ENCODE measurements around the gene NKPD1.

The NKPD1 gene

DNA sequence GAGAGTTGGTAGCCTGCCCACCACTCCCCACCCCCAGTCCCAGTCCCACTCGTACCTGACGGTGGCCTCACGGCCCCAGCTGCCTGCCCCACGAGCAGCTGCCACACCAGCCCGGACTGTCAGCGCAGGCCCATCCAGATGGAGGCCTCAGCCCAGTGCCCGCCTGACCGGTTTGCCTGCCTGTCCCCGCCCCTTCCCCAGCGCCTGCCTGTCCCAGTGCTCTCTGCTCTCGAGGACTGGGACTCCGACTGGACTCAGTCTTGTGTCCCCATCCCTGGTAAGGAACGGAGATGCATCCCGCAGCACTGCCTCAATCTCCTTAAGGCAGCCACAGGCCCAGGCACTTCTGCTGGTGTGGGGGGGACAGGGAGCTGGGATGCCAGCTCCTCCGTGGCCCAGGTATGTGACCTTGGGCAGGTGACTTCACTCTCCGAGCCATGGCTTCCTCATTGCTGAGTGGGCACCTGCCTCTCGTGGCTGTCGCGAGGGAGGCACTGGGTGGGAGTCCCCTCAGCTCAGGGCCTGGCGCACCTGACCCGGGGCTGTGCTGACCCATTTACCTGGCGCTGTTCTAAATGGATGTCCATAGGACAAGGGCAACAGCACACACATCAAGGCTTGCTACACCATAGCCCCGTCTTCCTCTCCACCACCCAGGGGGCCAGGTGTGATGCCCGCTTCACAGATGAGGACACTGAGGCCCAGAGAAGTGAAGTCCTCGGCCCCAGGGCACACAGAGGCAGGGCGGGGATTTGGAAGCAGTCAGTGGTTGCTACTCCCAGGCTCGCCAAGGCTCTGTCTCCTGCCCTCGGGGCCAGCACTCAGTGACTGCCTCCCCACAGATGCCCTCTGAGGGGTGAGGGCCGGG is at the start of gene NKPD1:
NKPD1 (minus strand) TSS at position 113 of the 868 bp plus-strand sequence. CDS start 832 bp downstream, outside the sequence.
- no peak for DNase-seq

DNA sequence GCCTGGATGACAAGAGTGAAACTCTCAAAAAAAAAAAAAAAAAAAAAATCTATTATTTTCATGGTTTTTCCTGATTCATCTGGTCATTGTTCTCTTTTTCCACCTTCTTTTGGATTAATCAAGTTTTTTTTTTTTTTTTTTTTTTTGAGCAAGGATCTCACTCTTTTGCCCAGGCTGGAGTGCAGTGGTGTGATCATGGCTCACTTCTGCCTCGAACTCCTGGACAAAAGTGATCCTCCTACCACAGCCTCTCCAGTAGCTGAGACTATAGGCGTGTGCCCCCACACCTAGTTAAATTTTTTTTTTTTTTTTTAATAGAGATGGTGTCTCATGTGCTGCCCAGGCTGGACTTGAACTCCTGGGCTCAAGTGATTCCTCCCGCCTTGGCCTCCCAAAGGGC is 45.5 kb upstream of the NKPD1 start:
- DNase-seq, result no peak

DNA sequence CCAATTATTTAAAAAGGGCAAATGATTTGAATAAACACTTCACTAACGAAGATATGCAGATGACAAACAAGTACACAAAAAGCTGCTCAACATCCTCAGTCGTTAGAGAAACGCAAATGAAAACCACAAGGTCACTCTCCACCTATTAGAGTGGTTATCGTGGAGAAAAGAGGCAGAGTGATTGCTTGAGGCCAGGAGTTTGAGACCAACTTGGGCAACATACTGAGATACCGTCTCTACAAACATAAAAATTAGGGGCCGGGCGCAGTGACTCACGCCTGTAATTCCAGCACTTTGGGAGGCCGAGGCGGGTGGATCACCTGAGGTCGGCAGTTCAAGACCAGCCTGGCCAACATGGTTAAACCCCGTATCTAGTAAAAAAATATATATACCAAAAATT is 45.0 kb upstream of the NKPD1 start:
- DNase-seq, result no peak

DNA sequence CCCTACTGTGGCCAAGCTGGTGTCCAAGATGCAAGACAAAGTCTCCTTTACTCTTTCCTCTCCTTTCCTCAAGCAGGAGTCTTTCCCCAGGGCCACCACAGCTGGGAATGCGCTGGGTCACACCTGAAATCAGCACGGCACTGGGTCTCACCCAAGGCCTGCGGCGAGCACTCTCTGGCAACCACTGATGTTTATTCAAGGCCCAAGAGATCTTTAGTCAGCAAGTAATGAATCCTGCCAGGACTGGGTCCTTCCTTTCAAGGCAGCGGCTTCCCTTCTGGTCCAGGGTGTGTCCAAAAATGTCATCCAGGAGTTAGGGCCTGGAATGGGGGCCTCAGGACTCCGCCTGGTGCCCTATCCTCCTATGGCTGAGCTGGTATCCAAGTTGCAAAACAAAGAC is 41.9 kb upstream of the NKPD1 start:
- DNase-seq, result no peak

- no peak for DNase-seq
Observed at GRCh38 chr19:45200568-45200967, 39.8 kb upstream of the NKPD1 start.

DNA sequence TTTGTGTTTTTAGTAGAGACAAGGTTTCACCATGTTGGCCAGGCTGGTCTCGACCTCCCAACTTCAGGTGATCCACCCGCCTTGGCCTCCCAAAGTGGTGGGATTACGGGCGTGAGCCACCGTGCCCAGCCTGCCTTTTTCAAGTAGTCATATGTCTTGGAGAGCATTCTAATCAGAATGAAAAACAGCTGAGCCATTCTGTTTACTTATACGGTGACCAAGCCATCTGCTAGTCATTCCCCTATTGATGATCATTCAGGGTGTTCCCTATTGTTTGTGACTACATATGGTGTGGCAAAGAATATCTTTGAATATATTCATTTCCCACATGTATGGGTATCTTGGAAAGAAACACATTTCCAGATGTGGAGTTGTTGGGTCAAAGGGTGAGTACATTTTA is 35.0 kb upstream of the NKPD1 start:
- no peak for DNase-seq

GRCh38 chr19:45191375-45191774 is 30.6 kb upstream of the NKPD1 start:
- no peak for DNase-seq

GRCh38 chr19:45189971-45190370 is 29.2 kb upstream of the NKPD1 start:
- DNase-seq, result no peak

DNA sequence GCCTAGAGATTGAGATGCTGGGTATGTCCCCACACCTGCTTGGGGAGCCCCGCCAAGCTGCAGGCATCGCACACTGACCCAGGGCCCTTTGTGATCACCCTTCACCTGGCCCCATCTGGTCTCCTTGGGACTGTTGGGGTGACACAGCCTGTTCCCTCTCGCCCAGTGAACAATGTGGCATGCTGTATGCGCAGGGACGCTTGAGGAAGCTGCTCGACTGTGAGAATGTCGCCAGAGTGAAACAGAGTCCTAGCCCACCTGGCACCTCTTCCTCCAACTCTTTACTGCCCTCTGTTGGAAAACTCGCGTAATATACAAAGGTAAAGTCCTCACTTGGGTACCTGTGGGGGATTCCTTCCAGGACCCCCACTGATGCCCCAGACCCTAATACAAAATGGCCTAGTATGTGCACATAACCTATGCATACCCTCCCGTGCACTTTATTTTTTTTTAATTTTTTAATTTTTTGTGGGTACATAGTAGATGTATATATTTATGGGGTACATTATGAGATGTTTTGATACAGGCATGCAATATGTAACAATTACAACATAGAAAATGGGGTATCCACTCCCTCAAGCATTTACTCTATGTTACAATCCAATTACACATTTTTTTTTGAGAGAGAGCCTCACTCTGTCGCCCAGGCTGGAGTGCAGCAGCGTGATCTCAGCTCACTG is 26.8 kb upstream of the NKPD1 start:
- DNase-seq, result peak; percentile 53

- no peak for DNase-seq
Observed at GRCh38 chr19:45186509-45187334, 25.9 kb upstream of the NKPD1 start.

DNA sequence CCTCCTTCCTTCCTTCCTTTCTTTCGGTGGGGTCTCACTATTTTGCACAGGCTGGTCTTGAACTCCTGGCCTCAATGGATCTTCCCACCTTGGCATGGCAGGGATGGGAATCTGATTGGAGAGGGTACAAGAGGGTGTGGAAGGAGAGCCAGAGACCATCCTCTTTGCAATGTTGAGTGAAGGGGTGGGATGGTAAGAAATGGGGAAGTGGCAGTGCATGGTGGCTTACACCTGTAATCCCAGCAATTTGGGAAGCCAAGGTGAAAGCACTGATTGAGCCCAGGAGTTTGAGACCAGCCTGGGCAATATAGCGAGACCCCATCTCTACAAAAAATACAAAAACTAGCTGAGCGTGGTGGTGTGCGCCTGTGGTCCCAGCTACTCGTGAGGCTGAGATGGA is 23.3 kb upstream of the NKPD1 start:
- no peak for DNase-seq

DNA sequence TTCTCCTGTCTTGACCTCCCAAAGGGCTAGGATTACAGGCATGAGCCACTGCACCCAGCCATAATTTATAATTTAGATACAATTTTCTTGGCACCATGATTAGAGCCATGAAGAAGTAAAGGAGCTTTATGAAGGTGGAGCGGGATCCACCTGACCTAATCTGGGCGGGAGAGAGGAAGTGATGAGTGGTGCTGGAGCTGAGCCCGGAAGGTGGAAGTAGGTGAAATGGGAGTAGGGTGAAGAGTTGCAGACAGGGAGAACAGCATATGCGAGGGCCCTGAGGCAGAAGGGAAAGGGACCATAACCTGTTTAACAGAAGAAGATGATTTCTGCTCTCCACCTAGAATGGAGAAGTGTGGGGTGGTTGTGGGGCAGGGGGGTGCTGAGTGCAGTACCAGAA is 22.0 kb upstream of the NKPD1 start:
- DNase-seq, result no peak

DNA sequence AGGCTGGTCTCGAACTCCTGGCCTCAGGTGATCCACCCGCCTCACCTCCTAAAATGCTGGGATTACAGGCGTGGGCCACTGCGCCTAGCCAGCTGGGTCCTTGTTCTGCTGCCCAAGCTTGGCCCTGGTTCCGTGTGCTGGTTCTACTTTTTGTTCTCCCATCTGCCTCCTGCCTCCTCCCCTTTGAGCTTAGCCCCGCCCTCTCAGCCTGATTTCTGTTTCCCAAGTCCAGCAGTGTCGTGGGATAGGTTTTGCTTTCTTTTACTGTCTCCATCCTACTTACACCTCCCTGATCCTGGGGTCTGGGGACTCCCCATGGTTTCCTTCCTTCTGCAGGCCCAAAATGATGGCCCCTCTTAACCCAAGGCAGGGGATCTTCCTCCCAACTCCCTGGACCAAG is 20.2 kb upstream of the NKPD1 start:
- no peak for DNase-seq

GRCh38 chr19:45179892-45180370 is 19.1 kb upstream of the NKPD1 start:
- DNase-seq, result no peak

DNA sequence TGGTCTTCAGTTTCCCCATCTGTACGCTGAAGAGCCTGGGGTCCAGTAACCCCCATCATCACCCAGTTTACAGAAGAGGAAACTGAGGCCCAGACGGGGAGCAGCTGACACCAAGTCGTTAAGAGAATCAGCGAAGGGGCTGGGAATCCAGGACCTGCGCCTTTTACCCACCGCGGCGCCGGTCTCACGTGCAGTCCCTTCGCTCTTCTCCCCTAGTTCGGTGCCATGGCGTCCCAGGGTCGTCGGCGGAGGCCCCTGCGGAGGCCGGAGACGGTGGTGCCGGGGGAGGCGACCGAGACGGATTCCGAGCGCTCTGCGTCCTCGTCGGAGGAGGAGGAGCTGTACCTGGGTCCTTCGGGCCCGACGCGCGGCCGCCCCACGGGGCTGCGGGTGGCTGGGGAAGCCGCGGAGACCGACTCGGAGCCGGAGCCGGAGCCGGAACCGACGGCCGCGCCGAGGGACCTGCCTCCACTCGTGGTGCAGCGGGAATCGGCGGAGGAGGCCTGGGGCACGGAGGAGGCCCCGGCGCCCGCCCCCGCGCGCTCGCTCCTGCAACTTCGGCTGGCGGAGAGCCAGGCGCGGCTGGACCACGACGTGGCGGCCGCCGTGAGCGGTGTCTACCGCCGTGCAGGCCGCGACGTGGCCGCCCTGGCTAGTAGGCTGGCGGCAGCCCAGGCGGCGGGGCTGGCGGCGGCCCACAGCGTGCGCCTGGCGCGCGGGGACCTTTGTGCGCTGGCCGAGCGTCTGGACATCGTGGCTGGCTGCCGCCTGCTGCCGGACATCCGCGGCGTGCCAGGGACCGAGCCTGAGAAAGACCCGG is 18.5 kb upstream of the NKPD1 start:
- DNase-seq, result peak; percentile 47

- peak; percentile 100 for DNase-seq
Observed at GRCh38 chr19:45178262-45179071, 17.7 kb upstream of the NKPD1 start, which contains the start of gene BLOC1S3. BLOC1S3 (plus strand) TSS chr19:45178784; CDS start chr19:45179297, 513 bp downstream.

DNA sequence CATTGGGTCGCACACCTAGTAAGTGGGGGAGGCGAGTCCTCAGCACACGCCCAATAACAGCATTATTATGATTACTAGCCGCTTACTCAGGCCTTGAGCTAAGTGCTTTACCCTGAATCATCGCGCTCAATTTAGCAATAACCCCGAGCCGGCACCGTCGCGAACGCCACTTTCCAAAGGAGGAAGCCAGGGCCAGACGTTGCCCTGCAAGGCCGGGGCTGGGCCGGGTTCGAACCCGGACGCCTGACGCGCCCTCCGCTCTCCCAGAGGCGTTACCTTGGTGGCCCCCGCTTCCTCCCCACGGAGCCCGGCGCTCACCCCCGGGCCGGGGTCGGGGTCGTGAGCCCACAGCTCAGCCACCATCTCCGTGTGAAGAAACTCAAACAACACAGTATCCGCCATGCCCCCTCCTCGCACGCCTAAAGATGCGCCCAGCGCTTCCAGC is 17.1 kb upstream of the NKPD1 start, which contains the start of gene TRAPPC6A:
TRAPPC6A (minus strand) TSS at position 421 of the 445 bp plus-strand sequence; CDS start at position 402, 19 bp downstream.
- no peak for DNase-seq

- DNase-seq, result no peak
Observed at GRCh38 chr19:45175515-45176345, 14.9 kb upstream of the NKPD1 start.

GRCh38 chr19:45173816-45174215 is 13.0 kb upstream of the NKPD1 start:
- no peak for DNase-seq

DNA sequence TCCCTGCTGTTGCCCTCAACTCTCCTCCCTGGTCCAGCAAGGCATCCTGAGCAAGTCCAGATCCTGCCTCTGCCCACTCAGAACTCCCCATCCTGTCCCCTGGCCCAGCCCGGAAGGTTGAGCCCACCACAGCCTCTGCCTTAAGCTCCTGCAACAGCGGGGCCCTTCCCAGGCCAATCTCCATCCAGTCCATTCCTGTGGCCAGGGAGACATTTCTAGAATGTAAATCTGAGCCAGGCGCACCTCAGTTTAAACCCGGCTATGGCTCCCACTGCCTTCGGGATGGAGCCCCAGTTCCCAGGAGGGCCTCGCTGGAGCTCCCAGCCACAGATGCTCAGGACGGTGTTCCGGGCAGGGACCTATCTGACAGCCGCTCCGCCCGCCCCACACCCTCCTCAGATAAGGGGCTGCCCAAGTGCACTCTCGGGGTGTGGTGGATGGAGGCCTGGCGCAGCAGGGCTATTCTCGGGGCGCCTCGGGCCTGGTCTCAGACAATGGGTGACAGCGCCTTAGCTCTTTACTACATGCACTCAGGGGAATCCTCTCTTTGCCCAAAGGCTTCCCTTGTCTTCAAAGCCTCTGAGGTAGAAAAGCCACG is 11.9 kb upstream of the NKPD1 start:
- DNase-seq, result no peak

Measured in activated CD4-positive, alpha-beta T cell treated with anti-CD3 and anti-CD28 coated beads, Interleukin-2, Interleukin-6, amounts not matched to agents 100 ng/mL and 50 ng/mL, durations not matched to agents 16 hours and 8 hours (primary cell).